GM18517 (cell line): ENCODE measurements around the gene HOXB9.

Source experiments
- ATAC-seq: cut with Tn5 transposase; IDR thresholded peaks from one replicate; pipeline ENCODE4 v1.9.1; 2021; ENCODE audit warnings: mild to moderate bottlenecking, moderate library complexity; ENCODE audit not compliant: unreplicated experiment

HOXB9 gene

DNA sequence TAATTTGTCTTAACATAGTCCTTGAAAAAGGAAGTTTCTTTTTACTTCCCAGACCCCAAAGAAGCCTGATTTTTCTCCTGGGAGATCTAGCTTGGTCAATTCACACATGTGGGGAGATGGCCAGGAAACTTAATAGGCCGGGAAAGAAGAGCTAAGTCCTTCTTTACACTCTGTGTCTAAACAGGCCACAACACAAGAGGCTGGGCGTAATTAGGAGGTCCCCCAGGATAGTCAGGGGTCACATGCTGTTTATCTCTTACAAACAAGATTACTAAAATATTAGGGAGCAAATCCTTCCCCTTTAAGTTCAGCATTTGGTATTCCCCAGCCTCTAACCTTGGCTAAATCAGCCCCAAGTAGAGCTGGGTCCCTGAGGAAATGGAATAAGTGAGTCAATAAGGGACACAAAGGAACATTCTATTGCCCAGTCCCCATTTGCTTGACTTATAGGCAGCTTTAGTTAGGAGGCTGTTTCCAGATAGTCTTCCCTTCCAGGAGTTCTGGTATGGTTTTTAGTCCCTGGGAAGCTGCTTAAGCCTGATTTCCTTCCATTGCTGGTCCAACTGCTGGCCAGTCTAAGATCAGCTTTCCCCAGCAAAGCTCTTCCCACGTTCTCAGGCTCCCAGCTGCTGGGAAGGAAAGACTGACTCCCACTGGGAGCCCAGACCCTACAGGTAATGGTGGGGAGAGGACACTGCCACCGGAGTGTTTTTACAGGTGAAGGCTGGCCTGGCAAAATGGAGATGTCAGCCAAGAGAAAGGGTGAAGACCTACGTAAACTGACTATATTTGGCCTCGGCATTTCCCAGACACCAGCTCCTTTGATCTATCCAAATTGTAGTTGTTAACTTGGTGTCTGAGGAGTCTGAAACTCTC is 14.1 kb upstream of the HOXB9 start:
- ATAC-seq, result no peak

DNA sequence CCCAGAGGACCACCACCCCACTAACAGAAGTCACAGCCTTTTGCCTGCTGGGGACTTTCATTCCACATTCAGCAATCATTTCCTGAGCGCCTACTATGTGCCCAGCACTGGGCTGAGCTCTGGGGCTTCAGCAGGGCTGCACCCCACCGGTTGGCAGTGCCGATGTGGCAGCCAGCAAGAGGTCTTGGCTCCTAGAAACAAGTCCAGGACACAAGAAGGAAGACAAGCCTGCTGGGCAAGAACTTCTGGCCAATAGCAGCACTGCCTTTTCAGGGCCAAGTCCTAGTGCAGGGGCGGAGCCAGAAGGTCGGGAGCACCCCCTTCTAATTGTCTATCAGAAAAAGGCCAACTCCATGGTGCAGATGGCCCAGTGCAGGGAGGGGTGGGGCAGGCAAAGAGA is 13.0 kb upstream of the HOXB9 start:
- no peak for ATAC-seq

DNA sequence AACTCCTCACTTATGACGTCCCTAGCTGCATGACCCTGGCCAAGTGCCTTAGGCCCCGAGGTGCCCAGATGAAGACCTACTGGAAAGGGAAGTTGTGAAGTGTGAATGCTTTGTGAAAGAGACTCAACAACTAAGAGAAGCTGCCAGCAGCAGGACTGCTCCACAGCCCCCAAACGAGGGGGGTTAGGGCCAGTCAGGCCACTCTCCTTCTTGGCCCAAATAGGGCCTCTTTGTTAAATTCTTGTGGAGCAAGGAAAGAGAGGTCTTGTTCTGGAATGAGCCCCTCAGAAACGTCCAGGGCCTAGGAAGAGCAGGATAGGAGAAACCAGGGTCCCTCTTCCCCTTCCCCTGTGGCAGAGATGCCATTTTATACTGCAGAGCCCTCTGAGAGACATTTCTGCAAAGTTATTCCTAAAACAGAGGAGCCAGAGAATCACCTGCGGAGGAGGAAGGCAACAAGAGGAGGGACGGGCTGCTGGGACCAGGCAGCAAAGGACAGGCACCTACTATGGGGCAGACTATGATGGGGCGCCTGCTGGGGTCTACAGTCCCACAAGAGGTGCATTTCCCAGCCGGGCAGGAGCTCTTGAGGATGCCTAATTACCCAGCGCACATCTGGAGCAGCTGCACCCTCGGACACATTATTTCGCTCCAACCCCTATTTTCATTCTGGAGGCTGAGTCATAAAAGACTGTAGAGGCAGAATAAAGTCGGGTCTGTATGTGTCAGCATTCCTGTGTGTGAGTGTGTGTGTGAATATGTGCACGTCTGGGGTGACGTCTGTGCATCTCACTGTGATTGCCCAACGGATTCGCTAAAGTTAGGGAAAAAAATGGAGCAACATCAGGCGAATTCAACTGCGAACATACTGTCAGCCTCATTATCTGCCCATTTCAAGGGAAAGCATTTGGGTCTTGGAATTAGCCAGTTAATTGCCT is 11.4 kb upstream of the HOXB9 start:
- ATAC-seq, result no peak

DNA sequence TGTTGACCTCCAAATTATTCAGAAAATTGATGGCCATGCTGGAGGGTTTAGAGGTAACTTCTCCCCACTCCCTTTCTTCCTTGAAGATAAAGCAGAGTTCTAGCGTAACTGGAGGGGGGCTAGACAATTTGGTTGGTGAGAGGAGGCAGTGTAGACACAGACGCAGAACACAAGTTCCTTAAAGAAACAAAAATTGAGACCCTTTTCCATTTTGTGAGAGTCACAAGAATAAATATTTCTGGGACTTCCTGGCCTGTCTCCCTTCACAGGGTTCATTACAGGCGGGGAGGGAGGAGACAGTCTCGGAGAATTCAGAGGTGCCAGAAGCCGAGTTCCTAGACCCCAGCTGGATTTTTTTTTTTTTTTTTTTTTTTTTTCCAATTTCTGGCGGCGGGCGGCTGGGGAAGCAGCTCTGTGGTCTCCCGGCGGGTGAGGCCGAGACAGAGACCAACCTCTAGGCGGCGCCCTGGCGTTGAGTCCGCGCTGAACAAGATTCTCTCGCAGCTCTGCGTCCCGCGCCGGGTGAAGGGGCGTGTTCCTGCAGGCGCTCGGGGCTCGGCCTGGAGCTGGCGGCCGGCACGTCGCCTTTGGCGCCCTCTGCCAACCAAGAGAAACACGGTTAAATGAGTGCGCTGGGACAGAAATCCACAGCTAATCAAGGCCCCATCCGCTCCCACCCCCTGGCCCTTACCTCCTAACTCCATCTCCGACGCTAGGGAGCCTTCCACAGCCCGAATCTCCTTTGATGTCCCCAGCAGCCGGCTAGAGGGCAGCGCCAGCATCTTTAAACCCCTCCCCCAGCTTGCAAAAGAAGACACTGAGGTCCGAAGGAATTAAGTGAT is 10.2 kb upstream of the HOXB9 start:
- ATAC-seq, result no peak

DNA sequence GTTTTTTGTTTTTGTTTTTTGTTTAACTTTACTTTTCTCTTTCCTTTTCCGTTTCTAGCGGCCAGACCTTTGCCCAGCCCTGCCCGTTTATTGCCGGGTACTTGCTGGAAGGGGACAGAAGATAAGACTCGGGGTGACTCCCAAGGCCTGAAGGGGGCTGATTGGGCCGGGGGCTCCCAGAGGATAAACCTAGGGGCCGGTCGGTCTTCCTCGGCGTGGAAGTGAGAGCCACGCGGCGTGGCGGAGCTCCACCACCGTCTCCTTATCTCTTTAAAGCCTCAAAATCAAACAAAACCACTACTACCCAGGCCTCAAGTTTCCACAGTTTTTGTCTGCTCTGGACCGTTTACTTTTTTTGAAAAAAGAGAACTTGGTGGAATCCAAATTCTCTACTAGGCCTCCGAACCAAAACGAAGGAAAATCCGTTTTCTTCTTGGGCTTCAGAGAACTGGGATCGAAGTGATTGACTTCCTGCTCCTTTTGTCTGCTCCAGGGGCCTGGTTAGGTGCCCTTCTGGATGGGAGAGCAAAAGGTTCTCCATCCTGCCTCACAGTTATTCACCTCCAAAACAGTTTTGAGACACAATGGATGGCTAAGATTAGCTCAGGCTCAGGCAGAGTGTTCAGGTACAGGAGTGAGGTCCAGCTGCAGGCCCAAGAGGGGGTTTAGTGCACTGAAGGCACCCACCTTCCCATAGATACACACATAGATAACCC is 8.5 kb upstream of the HOXB9 start:
- no peak for ATAC-seq

DNA sequence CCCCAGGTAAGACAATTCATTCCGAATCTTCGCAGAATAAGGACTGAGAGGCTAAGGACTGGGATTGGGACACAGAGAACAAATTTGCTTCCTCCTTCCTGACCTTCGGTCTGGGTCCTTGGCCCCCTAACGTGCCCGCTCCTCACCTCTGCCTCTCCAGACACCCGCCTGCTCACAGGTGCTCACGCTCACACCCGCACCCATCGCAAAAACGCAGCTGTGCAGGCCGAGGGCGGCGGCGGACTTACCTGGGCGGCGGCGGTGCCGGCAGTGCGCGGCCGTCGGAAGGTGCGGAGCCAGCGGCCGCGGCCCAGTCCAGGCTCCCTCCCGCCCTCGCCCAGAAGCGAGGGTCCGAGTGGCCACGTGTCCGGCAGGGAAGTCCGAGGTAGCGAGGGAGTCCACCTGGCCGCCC is 7.1 kb upstream of the HOXB9 start:
- ATAC-seq, result no peak

DNA sequence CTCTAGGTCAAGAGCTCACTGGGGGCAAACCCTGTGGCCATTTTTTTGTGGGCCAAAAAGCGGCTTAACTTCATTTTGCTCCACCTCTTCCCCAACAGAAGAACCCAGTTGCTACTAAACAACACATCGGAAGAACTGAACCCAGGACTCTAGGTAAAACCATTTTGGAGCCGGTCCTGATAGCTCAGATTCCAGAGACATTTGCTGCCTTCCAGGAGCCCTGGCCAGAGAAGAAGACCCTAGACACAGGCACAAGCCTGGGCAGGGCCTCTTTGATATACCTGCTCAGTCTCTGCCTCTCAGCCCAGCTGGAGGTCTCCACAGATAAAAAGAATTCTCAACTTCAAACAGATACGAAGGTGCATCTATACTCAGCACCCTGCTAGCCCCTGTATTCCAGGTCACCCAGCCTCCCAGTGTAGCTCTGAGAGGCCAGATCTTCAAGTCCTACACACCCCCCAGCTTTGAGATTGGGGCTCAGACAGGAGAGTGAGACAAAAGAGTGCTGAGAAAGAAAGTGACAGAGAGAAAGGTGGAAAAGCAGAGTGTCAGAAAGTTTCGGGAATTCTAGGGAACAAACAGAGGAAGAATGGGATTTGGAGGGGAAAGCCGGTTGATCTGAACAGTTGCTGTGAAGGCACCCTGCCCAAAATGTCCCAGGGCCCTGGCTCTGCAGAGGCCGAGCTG is 6.6 kb upstream of the HOXB9 start:
- no peak for ATAC-seq

DNA sequence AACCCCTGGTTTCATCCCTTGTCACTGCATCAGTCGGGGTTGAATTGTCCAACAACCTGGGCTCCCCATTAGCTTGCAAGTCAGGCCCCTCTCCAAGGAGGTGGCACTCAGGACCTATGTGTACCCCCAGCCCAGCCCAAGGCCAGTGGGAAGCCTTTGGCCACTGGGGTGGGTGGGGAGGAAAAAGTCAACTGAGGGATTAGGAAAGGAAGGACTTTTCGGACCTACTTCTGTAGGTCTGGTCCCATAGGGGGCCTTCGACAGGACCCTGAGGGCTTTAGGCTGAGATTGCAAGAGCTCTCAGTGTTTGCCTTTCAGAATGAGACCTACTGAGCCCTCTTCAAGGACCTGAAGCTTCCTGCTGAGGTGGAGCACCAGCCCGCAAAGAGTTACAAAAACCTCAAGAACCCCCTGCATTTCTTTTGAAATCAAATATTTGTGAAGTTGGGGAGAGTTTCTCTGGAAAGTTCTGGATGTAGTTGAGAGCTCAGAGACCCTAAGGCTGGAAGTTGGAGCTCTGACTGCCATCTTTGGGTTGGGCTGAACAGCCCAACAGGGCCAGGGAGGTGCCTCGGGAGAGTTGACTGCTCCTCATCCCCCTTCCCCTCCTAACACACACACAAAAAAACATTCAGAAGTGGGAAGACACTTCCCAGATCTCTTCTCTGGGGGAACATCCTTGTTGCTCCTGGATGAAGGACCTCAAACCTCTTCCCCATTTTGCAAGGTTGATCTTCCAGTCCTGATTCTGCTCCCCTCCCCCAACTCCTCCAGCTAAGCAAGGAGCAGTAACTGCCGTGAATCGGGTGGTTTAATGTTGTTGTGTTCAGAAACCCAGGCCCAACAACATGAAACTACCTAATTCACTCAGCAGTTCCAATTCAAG is 5.8 kb upstream of the HOXB9 start:
- ATAC-seq, result no peak

DNA sequence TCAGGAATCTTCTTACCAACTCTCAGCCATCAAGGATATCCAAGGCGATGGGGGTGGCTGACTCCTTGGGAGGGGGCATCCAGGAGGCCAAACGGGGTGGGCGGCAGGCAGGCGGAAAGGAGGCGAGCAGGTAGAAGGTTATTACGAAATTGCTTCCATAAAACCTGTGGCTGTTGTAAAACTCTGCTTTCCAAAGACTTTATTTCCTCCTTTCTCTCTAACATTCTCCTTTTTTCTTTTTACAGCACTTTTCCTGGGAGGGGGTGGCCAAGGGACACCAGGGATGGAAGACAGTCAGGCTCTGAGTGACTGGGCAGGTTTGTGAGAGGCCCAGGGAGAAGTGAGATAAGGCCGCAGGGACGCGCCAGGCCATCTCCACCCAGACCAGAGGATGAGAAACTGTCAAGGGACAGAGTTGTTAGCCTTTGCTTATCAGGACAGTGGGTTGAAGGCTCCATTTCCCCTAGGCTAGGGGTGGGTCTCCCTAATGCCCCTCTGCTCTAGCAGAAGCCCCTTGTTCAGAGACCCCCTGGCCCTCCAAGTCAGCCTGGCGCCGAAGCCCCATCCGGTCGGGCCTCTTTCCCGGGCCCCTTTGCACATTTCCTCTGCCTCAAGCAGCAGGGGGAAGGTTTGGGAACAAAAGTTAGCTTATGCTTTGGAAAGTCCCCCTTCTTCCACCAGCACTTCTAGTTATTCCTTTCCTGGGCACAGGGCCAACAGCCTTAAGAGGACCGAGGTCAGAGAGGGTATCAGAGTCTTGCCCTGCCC is 5.0 kb upstream of the HOXB9 start:
- no peak for ATAC-seq

DNA sequence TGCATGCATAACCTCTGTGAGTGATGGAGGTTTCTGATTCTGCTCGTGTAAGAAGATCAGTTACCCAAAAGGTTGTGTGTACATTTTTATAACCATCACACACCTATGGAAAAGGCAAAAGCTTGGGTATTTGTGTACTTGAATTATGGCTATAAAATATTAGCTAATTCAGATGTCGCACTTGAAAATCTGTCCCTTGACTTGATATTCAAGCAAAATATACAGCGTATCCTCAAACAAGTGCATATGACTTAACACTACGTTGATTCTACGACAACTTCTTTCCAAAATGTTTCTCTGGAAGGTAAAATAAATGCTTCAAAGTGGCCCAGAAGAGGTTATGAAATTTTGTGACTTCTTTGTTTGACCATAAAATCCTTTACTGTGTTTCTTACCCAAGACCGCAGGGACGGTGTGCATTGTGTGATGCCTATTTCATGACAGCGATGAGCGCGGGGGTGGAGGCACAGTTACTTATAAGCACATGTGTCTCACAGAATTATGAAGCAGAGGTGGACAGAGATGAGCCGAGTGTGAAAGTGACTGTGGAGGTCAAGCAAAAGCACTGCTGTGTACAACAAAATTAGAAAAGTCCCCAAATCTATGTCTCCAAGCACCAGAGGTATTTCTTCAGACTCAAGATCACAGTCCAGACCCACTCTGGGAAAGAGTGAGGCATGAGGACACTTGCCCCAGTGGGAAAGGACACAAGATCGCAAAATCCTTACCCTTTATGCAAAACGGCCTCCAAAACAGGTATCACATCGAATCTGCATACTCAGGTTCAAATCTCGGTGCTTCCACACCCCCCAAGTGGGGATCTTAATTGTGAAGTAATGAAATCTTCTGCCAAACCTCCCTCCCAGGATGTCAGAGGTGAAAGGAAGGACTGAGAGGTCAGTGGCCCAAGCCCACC is 4.1 kb upstream of the HOXB9 start:
- ATAC-seq, result no peak

DNA sequence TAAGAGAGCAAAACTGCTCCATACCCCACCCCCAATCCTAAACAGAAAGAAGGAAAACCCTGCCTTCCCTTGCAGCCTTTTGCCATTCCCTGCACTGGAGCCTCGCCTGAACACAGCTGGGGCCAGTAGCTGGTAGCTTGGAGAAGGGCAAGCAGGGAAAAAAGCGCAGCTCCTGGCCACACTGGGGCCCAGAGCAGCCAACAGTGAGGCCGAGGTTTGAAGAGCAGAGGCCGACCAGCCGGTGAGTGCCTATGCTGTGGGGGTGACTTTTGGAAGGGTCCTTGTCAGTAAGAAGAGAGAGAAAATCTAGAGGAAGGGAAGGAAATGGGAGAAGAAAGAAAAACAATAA is 3.2 kb upstream of the HOXB9 start:
- no peak for ATAC-seq

DNA sequence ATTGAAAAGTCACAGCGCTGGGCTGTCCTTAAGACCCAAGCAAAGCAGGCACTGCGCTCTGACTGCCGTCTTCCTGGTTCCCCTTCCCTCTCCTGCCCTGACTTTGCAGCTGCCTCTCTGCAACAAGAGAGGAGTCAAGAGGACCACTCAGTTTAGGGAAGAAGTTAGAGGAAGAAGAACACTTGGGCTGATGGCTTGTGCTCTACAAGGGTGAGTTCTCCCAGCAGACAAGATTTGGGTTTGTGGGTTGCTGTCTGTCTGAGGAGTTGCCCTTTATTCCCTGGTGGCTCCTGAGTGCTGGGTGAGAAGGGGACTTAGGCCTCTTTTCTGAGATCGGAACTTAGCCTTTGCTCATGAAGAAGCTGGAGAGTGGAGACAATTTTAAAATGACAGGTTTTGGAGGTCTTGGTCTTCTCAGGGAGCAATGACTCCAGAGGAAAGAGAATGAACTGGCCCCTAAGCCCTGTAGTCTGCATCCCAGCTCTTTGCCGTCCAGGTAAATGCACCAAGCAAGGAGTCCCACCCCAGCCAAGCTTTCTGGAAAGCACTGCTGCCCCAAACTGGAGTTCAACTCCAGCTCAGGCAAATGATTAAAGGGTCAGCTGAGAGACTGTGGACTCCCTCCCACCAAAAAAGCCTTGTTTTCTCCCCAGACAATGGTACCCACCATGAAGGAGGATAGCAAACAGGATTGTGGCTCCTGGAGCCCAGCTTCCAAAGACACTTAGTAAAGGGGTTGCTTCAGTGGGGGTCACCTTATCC is 2.7 kb upstream of the HOXB9 start:
- ATAC-seq, result no peak

DNA sequence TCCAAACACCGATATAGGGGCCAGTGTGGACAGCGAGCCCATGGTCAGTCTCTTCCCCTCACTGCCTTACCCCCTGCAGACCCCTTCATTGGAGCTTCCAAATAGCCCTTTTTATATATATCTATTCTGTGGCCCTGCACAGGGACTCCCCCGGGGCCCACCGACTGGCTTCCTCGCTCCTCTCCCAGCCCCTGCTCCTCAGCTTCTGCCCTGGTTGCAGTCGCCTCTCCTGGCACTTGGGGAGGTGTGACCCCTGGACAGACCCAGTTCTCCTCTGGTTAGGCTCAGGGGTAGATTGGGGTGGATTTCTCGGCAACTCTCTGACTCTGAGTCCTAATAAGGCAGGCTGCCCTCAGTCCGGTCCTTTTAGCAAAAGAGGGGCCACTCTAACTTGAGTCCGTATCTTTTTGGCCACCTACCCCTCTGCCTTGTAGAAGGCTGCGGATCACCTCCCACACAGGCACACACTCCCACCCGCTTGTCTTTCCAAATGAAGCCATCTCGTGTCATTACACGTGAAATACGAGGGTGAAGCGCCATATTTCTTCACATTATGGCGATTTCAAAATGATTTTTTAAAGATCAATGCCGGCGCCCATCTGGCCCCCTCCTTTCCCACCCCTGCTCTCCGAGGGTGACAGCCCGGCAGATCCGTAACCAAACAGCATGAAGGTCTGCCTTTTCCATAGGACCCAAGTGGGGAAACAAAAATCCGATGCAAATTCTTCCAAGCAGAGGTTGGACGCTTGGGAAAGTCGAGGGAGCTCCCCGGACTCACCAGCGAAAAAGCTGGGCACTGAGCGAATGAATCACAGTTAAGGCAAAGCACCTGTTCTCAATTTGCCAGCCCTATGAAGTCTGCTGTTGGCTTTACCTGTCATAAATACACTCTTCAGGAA is 1.7 kb upstream of the HOXB9 start:
- ATAC-seq, result no peak

DNA sequence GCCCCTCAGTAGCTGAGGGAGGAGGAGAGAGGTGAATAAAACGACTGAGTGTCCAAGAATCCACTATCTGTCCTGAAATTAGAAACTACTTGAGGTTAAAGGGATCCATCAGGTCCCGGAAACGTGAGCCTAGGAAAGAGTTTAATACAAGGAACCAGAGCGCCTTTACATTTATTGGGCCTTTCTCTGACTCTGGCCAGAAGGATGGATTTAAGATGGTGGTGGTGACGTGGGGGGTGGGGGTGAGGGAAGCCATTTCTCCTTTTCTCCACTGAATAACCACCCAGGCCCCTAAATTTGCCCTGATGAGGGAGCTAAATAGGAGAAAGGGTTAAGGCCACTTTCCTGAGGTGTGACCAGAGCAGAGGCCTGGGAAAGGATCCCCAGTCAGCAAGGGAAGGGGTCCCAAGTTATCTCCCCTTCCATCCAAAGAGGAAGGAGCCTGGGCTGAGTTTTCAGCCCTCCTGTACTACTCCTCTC is 1.0 kb upstream of the HOXB9 start:
- ATAC-seq, result no peak
